Fibroblast of lung (primary cell): ENCODE data around the gene RFK. TPM values are rescaled to one million over a fixed set of nuclear protein-coding genes. Genes with fewer than 3 reads are reported as not detected.

Experiments used
- DNase-seq, 2 donors: peaks; one replicate each; pipeline versions ENCODE4 v3.0.0 to v3.0.0-alpha.2; 2010; ENCODE audit warnings: low read depth in 2 of 2
- H2AFZ ChIP-seq: 2 replicates; pipeline ENCODE4 v1.5.1; 2012; ENCODE audit warnings: low read length, control low read depth, inconsistent platforms
- H3K27ac ChIP-seq: 2 replicates; pipeline ENCODE4 v1.5.1; 2011; ENCODE audit warnings: low read length, control low read depth; ENCODE audit not compliant: insufficient read depth
- H3K27me3 ChIP-seq: 2 replicates; pipeline ENCODE4 v1.5.1; 2011; ENCODE audit warnings: mild to moderate bottlenecking, low read length; ENCODE audit not compliant: control insufficient read depth, insufficient read depth
- H3K36me3 ChIP-seq: 2 replicates; pipeline ENCODE4 v1.5.1; 2011; ENCODE audit warnings: low read length; ENCODE audit not compliant: control insufficient read depth, insufficient read depth
- H3K4me1 ChIP-seq: 2 replicates; pipeline ENCODE4 v1.5.1; 2011; ENCODE audit warnings: low read length; ENCODE audit not compliant: control insufficient read depth, insufficient read depth; ENCODE audit errors: extremely low read depth
- H3K4me2 ChIP-seq: 2 replicates; pipeline ENCODE4 v1.5.1; 2011; ENCODE audit warnings: low read length, control low read depth; ENCODE audit not compliant: insufficient read depth; ENCODE audit errors: extremely low read depth
- H3K4me3 ChIP-seq, 4 experiments: fragments of 200-600 bp in 1 of 4; sonication (generic) in 1 of 4; replicated peaks in 1 of 4; 2 replicates each; pipeline ENCODE4 v1.5.1; 2011 to 2016; ENCODE audit warnings: low read length in 4 of 4, low read depth in 3 of 4, mild to moderate bottlenecking in 3 of 4, control low read depth in 2 of 4, inconsistent platforms in 1 of 4, mixed read lengths in 1 of 4; ENCODE audit not compliant: insufficient read depth in 1 of 4; ENCODE audit errors: control extremely low read depth in 1 of 4
- H3K79me2 ChIP-seq: 2 replicates; pipeline ENCODE4 v1.5.1; 2012; ENCODE audit warnings: mild to moderate bottlenecking, low read length, inconsistent platforms; ENCODE audit not compliant: control insufficient read depth, insufficient read depth
- H3K9ac ChIP-seq: 2 replicates; pipeline ENCODE4 v1.5.1; 2011; ENCODE audit warnings: mild to moderate bottlenecking, low read length, control low read depth; ENCODE audit not compliant: insufficient read depth
- H3K9me3 ChIP-seq: 2 replicates; pipeline ENCODE4 v1.5.1; 2012; ENCODE audit warnings: low read depth, low read length; ENCODE audit not compliant: control insufficient read depth, insufficient read depth
- H4K20me1 ChIP-seq: 2 replicates; pipeline ENCODE4 v1.5.1; 2011; ENCODE audit warnings: low read length; ENCODE audit not compliant: control insufficient read depth, insufficient read depth; ENCODE audit errors: extremely low read depth
- EZH2 ChIP-seq: IDR thresholded peaks from 2 replicates; pipeline ENCODE4 v1.5.1; 2012; ENCODE audit warnings: low read length, control low read depth, mild to moderate bottlenecking; ENCODE audit errors: missing control alignments
- polyA plus RNA-seq, 2 donors: library from polyadenylated mRNA; depleted of rRNA in 1 of 2; stranded (reverse) in 1 of 2; unstranded in 1 of 2; fragments of >200 nt; gene quantifications; 2 replicates each; pipeline ENCODE4 v1.2.1, GENCODE V29; 2011 to 2012; ENCODE audit warnings: missing spikeins in 1 of 2
- total RNA-seq: library from RNA; depleted of rRNA; stranded (reverse); fragments of >200 nt; gene quantifications from 2 replicates; pipeline ENCODE4 v1.2.1, GENCODE V29; 2014
- TF ChIP-seq, protein P1 (sequence below), 2 donors: IDR thresholded peaks in 1 of 2; conservative IDR thresholded peaks in 1 of 2; 1 replicate in 1 of 2; 2 replicates in 1 of 2; pipeline ENCODE4 v1.5.1; 2011 to 2012; ENCODE audit warnings: low read length in 2 of 2, control low read depth in 1 of 2, inconsistent platforms in 1 of 2, low read depth in 1 of 2, mild to moderate bottlenecking in 1 of 2

Gene RFK
- total and polyA plus RNA-seq, 2 donors (not counting 1 experiment from before 2014, with no cell fraction given), result 22.8 to 27.5 TPM

DNA sequence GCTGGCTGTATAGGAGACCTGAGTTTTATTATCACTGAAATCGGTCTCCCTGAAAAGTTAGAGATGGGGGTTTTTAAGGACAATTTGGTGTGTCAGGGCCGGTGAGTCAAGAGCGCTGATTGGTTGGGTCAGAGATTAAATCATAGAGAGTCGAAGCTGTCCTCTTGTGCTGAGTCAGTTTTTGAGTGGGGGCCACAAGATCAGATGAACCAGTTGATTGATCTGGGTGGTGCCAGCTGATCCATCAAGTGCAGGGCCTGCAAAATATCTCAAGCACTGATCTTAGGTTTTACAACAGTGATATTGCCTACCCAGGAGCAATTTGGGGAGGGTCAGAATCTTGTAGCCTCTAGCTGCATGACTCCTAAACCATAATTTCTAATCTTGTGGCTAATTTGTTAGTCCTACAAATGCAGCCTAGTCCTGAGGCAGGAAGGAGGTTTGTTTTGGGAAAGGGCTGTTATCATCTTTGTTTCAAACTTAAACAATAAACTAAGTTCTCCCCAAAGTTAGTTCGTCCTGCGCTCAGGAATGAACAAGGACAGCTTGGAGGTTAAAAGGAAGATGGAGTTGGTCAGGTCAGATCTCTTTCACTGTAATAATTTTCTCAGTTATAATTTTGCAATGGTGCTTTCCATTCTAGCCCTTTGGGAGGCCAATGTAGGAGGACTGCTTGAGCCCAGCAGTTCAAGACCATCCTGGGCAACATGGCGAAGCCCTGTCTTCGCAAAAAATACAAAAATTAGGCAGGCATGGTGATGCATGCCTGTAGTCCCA, 31.6 kb upstream of the RFK start:
- DNase-seq, result no peak
- Histone ChIP-seq H3K4me2 (no peak overlapping the region), H2AFZ (no peak overlapping the region)

DNA sequence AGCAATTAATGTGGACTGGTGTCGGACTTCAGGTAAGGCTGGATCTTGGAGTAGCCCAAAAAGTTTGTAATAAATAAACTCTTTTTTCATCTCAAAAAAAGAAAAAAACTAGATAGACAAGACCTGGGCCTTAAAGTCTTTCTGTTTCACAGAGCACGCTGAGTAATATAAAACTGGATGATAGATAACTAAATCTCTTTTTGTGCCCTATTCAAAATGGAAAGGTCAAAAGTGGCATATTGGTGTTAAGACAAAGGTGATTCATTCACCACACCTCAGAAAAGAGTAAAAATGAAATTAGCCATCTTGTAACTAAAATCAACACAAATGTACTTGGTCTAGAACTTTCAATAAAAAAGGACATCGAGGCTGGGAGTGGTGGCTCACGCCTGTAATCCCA, 30.3 kb upstream of the RFK start:
- H3K36me3 ChIP-seq, result no peaks in the 10 kb centered on the region
- H3K27me3 ChIP-seq, result no peaks in the 10 kb centered on the region
- no peaks in the 10 kb centered on the region for H3K79me2 ChIP-seq
- H3K4me1 ChIP-seq, result no peaks in the 10 kb centered on the region
- no peak overlapping the region for H3K9ac ChIP-seq
- DNase-seq, result no peak
- no peaks in the 10 kb centered on the region for H4K20me1 ChIP-seq
- no peak overlapping the region for H3K4me2 ChIP-seq
- H3K27ac ChIP-seq, result no peak overlapping the region
- no peak overlapping the region for H3K4me3 ChIP-seq
- no peak for TF ChIP-seq EZH2
- TF ChIP-seq, protein P1, sequence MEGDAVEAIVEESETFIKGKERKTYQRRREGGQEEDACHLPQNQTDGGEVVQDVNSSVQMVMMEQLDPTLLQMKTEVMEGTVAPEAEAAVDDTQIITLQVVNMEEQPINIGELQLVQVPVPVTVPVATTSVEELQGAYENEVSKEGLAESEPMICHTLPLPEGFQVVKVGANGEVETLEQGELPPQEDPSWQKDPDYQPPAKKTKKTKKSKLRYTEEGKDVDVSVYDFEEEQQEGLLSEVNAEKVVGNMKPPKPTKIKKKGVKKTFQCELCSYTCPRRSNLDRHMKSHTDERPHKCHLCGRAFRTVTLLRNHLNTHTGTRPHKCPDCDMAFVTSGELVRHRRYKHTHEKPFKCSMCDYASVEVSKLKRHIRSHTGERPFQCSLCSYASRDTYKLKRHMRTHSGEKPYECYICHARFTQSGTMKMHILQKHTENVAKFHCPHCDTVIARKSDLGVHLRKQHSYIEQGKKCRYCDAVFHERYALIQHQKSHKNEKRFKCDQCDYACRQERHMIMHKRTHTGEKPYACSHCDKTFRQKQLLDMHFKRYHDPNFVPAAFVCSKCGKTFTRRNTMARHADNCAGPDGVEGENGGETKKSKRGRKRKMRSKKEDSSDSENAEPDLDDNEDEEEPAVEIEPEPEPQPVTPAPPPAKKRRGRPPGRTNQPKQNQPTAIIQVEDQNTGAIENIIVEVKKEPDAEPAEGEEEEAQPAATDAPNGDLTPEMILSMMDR (conservative IDR thresholded peaks at IDR 0.05 in 1 of 2, IDR thresholded peaks at IDR 0.05 in 1 of 2; ENCODE audit: low read depth in 1 of 2, low read length in 2 of 2), result no peak
- H2AFZ ChIP-seq, result no peak overlapping the region
- H3K9me3 ChIP-seq, result no peaks in the 10 kb centered on the region

More for the DNA sequence above, 31.6 kb upstream of the RFK start:
- Histone ChIP-seq H3K27me3 (no peaks in the 10 kb centered on the region), H4K20me1 (no peaks in the 10 kb centered on the region), H3K9me3 (no peaks in the 10 kb centered on the region), H3K27ac (no peak overlapping the region), H3K79me2 (no peaks in the 10 kb centered on the region), H3K9ac (no peak overlapping the region), H3K4me3 (no peak overlapping the region), H3K4me1 (no peaks in the 10 kb centered on the region), H3K36me3 (no peaks in the 10 kb centered on the region)
- TF ChIP-seq EZH2, result no peak
- TF ChIP-seq, protein P1 (conservative IDR thresholded peaks at IDR 0.05 in 1 of 2, IDR thresholded peaks at IDR 0.05 in 1 of 2; ENCODE audit: low read depth in 1 of 2, low read length in 2 of 2), result no peak

DNA sequence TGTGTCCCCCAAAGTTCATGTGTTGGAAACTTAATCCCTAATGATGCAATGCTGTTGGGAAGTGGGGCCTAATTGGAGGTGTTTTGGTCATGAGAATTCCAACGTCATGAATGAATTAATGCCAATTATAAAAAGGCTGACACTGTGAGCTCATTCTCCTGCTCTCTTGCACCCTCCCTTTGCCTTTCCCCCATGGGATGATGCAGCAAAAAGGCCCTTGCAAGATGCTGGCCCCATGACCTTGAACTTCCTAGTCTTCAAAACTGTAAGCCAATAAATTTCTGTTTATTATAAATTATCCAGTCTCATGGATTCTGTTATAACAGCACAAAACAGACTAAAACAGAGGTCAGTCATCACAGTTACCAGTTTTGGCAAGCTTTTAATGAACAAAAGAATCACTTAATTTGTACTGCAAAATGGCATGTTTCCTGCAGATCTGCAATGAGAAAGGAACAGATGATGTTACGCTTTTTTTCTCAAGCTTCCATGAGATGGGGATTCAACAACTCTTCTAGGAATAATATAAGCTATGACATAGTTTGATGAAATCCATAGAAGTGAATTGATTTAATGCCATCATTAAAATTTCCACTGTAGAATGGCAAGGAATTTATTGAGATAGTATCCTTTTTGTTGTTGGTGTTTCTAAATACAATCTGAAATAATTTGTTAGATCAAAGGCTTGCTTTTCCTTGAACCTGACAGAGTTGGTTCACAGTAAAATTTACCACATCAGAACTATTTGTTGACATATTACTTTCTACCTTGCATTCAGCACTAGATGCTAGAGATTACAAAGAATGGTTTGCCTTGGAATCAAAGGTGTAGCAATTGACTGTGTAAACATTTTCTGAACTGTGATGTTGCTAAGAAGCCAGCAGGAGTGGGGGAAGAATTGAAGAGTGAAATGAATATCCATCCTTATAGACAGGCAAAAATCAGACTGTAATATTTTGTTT, 29.3 kb upstream of the RFK start:
- no peaks in the 10 kb centered on the region for H3K4me1 ChIP-seq
- no peaks in the 10 kb centered on the region for H3K79me2 ChIP-seq
- no peaks in the 10 kb centered on the region for H3K27me3 ChIP-seq
- no peak overlapping the region for H3K4me2 ChIP-seq
- H3K9ac ChIP-seq, result no peak overlapping the region
- no peak for DNase-seq
- H3K4me3 ChIP-seq, result no peak overlapping the region
- H4K20me1 ChIP-seq, result no peaks in the 10 kb centered on the region
- H2AFZ ChIP-seq, result no peak overlapping the region
- H3K9me3 ChIP-seq, result no peaks in the 10 kb centered on the region
- H3K36me3 ChIP-seq, result no peaks in the 10 kb centered on the region
- TF ChIP-seq, protein P1 (conservative IDR thresholded peaks at IDR 0.05 in 1 of 2, IDR thresholded peaks at IDR 0.05 in 1 of 2; ENCODE audit: low read depth in 1 of 2, low read length in 2 of 2), result no peak
- TF ChIP-seq EZH2, result no peak
- H3K27ac ChIP-seq, result no peak overlapping the region
